Erythroblast (primary cell): ENCODE results near the gene GPR55.

Experiments
- GATA1 ChIP-seq: IDR thresholded peaks from 2 replicates; pipeline ENCODE4 v1.6.1; 2011; ENCODE audit warnings: low read depth, mild to moderate bottlenecking, control low read depth, low read length, moderate library complexity
- POLR2A ChIP-seq: IDR thresholded peaks from 2 replicates; pipeline ENCODE4 v1.6.1; 2011; ENCODE audit warnings: mild to moderate bottlenecking, low read length

GRCh38 chr2:230866756-230867523, 58.1 kb downstream of the GPR55 start:
- no peak for TF ChIP-seq POLR2A
- no peak for TF ChIP-seq GATA1
